GM19395 (cell line): ENCODE results near the gene NEB.
"Not testable (repeated sequence)": the region's sequence is repeated elsewhere in the genome, so short reads cannot be mapped to it uniquely, and the experiment has no call there.

Source experiments
- ATAC-seq: cut with Tn5 transposase; IDR thresholded peaks from one replicate; pipeline ENCODE4 v1.9.1; 2021; ENCODE audit warnings: mild to moderate bottlenecking, moderate library complexity; ENCODE audit not compliant: unreplicated experiment

NEB gene

GRCh38 chr2:151569167-151569566, 165.1 kb downstream of the NEB start:
- no peak for ATAC-seq

DNA sequence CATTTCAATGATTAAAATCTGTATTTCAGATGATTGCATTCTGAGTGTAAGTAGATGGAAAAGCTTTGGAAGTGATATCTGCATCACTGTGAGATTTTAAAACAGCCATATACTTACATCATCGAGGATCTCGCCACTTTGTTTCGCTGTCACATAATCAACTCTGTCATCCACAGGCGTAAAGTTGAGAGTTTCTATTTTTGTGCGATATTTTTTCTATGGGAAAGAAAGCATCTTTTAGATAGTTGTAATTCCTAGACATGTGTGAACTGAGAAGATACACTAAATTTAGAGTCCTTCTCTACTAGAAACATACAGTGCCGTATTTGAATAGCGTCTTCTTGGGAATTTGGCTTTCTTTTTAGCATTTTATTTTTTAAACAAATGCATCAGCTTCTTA, 165.8 kb downstream of the NEB start:
- ATAC-seq, result no peak

DNA sequence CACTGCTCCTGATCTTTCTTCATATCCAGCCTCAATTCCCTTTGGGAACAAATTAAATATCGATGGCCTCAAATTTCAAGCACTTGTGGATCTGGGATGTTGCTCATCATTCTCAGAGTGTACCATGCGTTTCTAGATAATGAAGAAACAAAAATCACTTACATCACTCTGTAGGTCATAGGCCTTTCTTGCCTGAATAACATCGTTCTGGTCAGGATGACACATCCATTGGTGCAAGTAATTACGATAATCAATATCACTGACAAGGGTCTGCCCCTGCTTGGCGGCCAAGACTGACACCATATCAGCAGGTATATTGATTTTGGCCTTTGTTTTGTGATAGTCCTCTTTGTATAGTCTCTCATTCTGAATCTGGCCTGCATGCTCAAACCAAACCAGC, 167.3 kb downstream of the NEB start:
- no peak for ATAC-seq

- no peak for ATAC-seq
Measured at GRCh38 chr2:151562398-151562797, 171.9 kb downstream of the NEB start.

DNA sequence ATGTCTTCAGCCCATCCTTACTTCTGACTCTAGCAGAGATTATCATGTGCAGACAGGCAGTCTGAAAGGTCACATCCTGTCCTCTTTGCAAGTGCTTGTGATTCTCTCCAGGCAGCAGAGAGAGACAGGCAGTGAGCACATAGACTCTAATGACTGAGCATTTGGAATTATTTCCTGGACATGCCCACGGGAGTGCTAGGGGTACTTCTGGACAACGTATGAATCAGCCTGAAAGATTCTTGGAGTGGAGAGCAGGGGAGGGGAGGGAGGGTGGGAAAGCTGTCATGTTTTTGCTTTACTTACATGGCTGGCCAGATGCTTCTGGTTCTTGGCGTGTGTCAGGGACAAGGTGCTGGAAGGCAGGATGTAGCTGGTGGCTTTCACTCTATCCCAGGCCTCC, 174.0 kb downstream of the NEB start:
- ATAC-seq, result no peak

DNA sequence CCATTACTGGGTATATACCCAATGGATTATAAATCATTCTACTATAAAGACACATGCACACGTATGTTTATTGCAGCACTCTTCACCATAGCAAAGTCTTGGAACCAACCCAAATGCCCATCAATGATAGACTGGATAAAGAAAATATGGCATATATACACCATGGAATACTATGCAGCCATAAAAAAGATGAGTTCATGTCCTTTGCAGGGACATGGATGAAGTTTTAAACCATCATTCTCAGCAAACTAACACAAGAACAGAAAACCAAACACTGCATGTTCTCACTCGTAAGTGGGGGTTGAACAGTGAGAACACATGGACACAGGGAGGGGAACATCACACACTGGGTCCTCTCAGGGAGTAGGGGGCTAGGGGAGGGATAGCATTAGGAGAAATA, 174.8 kb downstream of the NEB start:
- ATAC-seq, result not testable (repeated sequence)

DNA sequence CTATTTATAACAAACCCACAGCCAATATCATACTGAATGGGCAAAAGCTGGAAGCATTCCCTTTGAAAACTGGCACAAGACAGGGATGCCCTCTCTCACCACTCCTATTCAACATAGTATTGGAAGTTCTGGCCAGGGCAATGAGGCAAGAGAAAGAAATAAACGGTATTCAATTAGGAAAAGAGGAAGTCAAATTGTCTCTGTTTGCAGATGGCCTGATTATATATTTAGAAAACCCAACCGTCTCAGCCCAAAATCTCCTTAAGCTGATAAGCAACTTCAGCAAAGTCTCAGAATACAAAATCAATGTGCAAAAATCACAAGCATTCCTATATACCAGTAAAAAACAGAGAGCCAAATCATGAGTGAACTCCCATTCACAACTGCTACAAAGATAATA, 176.4 kb downstream of the NEB start:
- not testable (repeated sequence) for ATAC-seq

DNA sequence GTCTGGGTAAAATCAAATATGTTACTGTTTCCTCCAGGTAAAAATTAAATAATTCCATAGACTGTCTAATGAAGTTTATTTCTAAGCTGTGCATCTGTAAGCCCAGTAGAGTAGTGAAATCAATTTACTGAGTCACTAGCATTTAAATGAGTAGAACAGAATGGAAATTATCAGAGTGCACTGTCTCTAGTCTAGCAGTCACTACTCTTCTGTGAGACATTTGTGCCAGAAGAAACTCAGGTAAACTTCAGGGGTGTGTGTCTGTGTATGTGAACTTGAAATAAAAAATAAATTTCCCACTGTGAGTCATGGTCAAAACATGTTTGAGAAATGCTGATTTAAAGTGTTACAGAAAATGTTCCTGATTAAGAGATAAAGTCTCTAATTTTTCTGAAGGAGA, 178.2 kb downstream of the NEB start:
- ATAC-seq, result no peak

DNA sequence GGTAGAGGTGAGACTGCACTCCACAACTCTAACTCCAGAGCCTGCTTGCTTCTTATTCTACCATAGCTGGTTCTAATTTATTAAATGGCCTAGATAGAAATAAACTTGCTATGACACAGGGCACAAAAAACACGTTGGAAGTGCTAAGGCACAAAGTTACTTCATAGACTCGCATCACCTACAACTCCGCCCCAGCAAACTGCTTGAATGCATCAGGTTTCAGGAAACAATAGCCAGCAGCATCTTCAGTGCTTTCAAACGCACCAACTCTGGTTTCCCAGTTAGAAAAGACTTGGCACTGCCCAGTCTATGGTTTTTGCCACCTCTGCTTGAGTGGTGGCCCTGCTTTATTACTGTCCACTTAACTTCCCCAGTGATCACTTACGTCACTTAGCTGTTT, 182.0 kb downstream of the NEB start:
- ATAC-seq, result no peak

DNA sequence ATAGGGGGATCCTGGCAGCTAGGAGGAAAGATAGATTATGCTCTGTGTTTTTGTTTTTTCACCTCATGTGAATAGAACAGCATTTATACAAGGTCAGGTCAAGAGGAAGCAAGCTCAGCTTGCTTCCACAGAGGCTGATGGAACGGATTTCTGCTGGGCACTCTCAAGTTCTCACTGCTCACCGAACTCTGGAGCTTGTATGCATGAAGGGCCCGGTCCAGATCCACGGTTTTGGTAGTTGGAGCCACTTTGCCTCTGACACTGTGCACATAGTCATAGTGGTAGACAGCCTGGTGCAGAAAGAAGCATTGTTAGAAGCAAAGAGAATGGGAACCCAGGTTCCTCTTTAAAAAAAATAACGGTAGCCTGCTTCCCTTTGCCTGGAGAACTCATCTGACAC, 182.7 kb downstream of the NEB start:
- no peak for ATAC-seq

DNA sequence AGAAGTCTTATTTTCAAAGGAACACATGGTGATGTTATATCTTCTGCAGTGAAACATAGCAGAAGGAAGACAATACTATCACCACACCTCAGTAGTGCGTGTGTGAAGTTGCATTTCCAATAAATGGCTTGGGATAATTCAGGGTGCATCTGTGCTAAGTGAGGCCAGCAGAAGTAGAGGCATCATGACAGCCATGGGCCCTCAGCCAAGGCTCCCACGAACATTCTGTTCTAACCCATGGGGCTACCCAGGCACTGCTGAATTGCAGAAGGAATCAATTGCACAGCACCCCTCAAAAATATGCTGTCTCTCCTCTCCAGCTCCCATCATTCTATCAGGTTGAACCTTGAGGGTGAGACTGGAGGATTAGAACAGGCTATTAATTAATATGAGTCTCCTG, 185.1 kb downstream of the NEB start:
- no peak for ATAC-seq

DNA sequence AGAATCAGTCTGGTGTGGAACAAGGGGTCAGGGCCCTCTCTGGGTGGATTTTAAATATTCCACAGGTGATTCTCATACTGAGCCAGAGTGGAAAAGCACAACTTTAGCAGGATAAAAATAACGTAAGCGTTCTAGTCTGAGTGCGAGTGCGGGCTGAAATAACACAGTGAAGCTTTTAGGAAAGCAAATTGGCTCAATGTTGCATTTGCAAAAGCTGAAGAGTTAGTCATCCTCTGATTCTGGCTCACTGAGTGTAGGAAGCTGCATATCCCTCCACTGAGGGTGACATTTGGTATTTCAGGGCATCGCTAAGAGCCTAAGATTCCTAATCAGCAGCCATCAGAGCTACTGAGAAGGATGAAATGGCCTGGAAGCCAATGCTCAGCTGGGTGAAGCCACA, 189.8 kb downstream of the NEB start:
- no peak for ATAC-seq

GRCh38 chr2:151543876-151544275, 190.4 kb downstream of the NEB start:
- ATAC-seq, result no peak

GRCh38 chr2:151534001-151534400, 200.3 kb downstream of the NEB start:
- ATAC-seq, result no peak

DNA sequence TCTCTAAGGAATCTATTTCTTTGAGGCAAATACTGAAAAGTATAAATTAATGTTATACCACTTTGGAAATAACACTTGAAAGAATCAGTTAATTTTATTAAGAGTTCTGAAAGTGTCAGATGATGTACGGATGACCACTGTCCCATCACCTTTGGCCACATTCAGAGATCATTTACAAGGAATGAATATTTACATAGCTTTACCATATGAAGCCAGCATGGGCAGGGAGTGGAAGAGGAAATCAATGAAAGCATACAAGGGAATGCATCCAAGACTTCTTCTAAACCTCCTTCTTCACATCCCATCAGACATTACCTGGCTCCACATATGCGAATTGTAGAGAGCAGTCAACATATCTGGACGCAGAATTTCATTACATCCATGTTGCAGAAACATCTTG, 201.1 kb downstream of the NEB start:
- ATAC-seq, result no peak

GRCh38 chr2:151526572-151527090, 207.6 kb downstream of the NEB start:
- no peak for ATAC-seq

DNA sequence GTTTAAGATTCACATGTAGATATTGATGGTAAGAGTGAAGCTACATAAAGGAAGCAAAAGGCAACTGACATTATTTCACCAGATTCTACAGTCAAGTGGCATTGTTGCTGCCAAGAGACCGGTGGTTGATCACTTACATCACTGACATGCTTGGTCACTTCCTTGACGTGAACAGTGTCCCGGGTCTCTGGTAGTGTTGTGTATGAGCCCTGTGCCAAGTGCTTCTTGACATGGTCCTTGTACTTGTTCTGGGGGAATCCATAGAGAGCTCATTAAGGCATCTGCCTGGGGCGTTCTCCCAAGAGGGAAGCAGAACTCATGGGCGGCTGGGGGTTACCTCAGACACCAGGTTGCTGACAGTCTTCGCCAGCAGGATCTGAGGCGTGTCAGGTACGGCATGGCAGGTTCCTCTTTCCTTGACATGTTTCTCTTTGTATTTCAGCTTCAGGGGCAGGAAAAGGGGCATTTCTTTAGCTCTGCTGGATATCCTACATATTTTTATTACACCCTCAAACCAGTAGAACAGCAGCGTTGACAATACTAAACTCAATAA, 208.4 kb downstream of the NEB start:
- no peak for ATAC-seq

DNA sequence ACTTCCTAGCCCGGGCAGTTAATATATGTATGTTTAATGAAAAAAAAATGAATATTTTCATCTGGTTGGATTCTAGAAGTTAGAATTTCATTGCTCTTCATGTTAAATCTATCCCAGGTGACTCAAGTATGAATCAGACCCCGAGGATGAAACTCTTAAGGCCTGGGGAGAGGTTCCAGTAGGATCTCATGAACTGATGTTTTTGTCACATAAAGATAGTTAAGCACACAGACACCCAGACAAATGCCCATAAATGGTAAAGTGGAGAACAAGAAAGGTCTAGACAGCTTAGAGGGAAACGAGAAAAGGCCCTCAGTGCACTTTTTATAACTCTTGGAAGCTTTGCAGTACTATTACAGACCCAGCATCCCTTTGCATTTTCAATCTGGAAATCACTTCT, 210.4 kb downstream of the NEB start:
- ATAC-seq, result no peak

- ATAC-seq, result no peak
Measured at GRCh38 chr2:151522556-151522955, 211.7 kb downstream of the NEB start.

GRCh38 chr2:151520976-151521375, 213.3 kb downstream of the NEB start:
- ATAC-seq, result no peak

- no peak for ATAC-seq
Measured at GRCh38 chr2:151518802-151519201, 215.5 kb downstream of the NEB start.

DNA sequence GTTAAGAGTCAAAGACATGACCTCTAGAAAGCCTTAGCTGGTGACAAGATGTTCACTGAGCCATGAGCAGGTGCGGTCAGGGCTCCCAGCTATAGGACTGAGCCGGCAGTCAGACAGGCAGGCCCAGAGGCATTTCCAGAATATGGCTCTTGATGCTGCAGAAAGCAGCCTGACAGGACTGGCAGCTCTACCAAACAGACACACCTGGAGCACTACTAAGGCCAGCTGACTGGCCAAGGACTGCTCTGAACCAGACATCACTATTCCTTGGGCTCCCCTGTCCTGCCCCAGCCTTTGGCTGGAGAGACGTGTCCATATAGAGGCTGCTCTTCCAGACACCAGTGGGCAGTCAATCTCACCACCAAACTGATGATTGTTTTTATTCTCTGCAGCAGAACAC, 225.8 kb downstream of the NEB start:
- no peak for ATAC-seq

DNA sequence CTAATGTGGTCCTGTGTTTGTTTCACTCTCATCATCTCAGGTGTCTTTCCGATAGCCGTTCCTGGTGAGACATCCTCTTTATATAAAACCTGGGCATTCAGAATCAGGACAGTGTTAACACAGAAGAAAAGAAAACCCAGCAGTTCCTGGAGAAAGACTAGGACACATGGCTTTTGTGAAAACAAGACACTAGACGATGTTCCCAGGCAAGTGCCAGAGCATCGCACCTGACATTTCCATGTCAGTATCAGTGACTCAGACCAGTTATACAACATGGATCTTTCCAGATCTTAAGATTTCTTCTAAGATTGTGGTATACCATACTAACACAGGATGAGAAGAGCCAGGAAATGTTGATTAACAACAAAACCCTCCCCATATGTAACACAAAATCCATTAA, 228.1 kb downstream of the NEB start:
- ATAC-seq, result no peak
